ENCODE data around the gene KCNG1.
"Not testable (repeated sequence)": the region's sequence is repeated elsewhere in the genome, so short reads cannot be mapped to it uniquely, and the experiment has no call there.

Gene KCNG1

DNA sequence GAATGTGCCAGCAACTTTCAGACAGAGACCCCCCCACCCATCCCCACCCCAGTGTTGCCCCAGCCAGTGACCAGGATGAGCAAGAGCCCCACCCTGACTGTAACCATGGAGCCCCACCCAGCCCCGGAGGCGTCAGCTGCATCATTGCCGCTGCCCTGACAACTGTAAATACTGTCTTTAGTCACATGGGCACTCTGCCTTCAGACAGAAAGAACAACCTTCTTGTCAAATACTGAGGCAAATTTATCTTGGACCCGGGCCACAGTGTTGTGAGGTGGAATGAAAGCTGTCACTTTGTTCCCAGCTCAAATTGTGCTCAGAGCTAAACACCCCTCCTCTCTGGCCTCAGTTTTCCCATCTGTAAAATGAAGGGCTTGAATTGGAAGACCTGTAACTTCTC lies 40.5 kb downstream of the KCNG1 start:
- DNase-seq (ENCODE audit: low read depth): no peak

DNA sequence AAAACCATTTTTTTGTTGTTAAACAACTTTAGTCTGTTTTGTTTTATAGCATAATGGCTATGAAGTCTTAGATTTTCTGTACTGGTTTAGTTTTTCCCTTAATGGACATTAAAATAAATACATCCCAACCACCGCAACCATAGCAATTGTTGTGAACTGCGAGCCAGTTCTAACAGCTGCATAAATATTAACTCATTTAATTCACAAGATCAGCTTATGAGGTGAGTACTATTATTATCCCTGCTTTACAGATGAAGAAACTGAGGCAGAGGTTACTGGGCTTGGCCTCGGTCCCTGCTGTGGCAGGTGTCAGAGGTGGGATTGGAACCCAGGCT lies 41.2 kb downstream of the KCNG1 start:
- no peak for DNase-seq (ENCODE audit: low read depth)

GRCh38 chr20:50980851-50981713 lies 41.8 kb downstream of the KCNG1 start:
- no peak for DNase-seq (ENCODE audit: low read depth)

DNA sequence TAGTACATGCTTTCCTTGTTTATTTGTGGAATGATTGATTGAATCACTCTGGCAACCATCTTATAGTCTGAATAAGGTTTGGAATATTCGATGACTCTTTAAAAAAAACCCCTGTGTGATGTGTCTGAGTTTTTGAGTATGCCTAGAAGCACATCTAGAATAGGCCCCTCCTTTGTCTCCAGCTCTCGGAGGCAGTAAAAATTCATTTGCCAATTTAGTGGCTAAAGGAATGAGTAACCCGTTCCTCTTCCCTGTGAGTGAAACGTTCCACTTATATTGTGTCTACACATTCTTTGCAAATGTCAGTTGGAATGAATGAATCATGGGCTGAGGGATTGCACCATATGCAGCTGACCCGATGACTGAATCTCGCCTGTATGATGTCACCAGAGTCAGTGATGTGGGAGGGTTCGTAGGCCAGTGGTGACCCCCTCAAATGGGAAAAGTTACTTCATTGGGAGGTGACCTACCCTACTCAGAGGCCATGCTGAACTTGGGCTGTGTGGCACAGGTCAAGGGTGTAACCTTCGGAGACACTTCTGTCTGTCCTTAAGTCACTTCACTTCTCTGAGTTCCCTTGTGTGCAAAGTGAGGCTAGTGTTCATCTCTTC lies 42.7 kb downstream of the KCNG1 start:
- peak; percentile 99 for DNase-seq (ENCODE audit: low read depth)

GRCh38 chr20:50978533-50978932 lies 44.4 kb downstream of the KCNG1 start:
- not testable (repeated sequence) for DNase-seq (ENCODE audit: low read depth)

- DNase-seq (ENCODE audit: low read depth): no peak
Measured at GRCh38 chr20:50977066-50978021, 45.6 kb downstream of the KCNG1 start.

- DNase-seq (ENCODE audit: low read depth): no peak
Measured at GRCh38 chr20:50975701-50976330, 47.1 kb downstream of the KCNG1 start.

GRCh38 chr20:50969912-50970311 lies 53.0 kb downstream of the KCNG1 start:
- DNase-seq (ENCODE audit: low read depth): no peak

DNA sequence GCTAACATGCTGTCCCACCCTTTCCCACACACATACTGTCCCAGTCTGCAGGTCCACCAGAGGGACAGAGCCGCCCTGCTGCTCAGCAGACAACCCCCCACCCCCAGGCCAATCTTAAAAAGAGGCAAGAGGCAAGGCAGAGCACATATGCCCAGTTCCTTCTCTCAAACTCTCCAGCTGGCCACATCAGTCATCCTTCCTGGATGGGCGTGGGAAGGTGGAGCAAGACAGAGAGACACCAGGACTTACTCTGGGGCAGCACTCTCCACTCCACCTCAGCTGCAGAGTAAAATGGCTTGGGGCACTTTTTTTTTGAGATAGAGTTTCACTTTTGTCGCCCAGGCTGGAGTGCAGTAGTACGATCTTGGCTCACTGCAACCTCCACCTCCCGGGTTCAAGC lies 53.5 kb downstream of the KCNG1 start:
- no peak for DNase-seq (ENCODE audit: low read depth)

- DNase-seq (ENCODE audit: low read depth): no peak
Measured at GRCh38 chr20:50968289-50968688, 54.6 kb downstream of the KCNG1 start.

- no peak for DNase-seq (ENCODE audit: low read depth)
Measured at GRCh38 chr20:50967586-50967985, 55.3 kb downstream of the KCNG1 start.

DNA sequence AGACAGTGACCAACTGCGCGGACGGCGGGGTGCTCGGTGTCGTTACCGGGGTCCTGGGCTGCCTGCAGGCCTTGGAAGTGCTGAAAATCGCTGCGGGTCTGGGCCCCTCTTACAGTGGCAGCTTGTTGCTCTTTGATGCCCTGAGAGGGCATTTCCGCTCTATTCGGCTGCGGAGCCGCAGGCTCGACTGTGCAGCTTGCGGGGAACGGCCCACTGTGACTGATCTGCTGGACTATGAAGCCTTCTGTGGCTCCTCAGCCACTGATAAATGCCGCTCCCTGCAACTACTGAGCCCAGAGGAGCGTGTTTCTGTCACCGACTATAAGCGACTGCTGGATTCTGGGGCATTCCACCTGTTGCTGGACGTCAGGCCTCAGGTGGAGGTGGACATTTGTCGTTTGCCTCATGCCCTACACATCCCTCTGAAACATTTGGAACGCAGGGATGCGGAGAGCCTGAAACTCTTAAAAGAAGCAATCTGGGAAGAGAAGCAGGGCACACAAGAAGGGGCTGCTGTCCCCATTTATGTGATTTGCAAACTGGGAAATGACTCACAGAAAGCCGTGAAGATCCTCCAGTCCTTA lies 63.3 kb downstream of the KCNG1 start:
- no peak for DNase-seq (ENCODE audit: low read depth)

DNA sequence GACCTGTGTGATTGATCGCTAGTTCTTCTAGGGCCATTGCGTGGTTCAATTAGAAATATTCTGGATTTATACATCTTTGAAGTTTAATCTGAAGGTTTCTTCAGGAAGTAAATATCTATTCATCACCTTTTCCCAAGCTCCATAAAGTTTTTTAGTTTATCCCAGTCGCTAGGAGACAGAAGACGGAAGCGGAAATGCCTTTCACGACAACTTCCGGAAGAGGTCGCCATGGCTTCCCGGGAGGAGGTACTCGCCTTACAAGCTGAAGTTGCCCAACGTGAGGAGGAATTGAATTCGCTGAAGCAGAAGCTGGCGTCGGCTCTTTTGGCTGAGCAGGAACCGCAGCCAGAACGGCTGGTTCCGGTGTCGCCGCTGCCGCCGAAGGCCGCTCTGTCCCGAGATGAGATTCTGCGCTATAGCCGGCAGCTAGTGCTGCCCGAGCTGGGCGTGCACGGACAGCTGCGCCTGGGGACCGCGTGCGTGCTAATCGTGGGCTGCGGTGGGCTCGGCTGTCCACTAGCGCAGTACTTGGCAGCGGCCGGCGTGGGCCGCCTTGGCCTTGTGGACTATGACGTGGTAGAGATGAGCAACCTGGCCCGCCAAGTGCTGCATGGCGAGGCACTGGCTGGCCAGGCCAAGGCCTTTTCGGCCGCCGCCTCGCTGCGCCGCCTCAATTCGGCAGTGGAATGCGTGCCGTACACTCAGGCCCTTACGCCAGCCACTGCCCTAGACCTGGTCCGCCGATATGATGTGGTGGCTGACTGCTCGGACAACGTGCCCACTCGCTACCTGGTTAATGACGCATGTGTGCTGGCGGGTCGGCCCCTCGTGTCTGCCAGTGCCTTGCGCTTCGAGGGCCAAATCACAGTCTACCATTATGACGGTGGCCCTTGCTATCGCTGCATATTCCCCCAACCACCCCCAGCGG lies 64.0 kb downstream of the KCNG1 start, which contains the start of gene MOCS3:
Gene MOCS3 (plus strand): TSS at position 204 of the 928 bp plus-strand sequence. CDS start 25 bp downstream, at position 229.
- DNase-seq (ENCODE audit: low read depth): peak; percentile 61

- DNase-seq (ENCODE audit: low read depth): peak; percentile 42
Measured at GRCh38 chr20:50957798-50958614, 64.9 kb downstream of the KCNG1 start, which contains the start of gene DPM1. TSS of gene DPM1 (minus strand) at chr20:50958532. CDS start at chr20:50958523, 9 bp downstream.

DNA sequence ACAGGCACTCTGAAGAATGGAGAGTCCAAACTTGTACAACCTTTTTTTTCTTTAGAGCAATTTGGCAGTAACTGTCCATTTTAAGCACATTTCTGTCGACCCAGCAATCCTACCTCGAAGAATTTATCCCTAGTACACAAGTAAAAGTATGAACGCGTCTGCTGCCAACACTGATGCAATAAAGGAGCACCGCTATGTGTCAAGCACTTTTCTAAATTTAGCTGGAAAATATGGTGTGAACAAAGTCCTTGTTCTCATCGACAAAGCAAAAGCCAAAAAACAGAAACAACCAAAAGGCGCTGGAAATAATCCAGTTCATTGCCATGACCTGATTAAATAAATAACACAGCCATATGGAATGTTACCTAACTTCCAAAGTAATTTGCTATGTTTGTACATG lies 65.6 kb downstream of the KCNG1 start:
- DNase-seq (ENCODE audit: low read depth): no peak

GRCh38 chr20:50953821-50954220 lies 69.1 kb downstream of the KCNG1 start:
- DNase-seq (ENCODE audit: low read depth): no peak
